Smooth muscle cell of the brain vasculature (primary cell): ENCODE results near the gene FANCF.

Experiments used
- DNase-seq: peaks from one replicate; pipeline ENCODE4 v3.0.0-alpha.2; 2012; ENCODE audit warnings: low read depth, low spot score

The FANCF gene

GRCh38 chr11:22626573-22627239, 1.1 kb upstream of the FANCF start:
- no peak for DNase-seq

- DNase-seq = peak; percentile 13
Measured at GRCh38 chr11:22624742-22625447, 728 bp downstream of the FANCF start.

GRCh38 chr11:22617868-22618267, 7.8 kb downstream of the FANCF start:
- no peak for DNase-seq

GRCh38 chr11:22603933-22604332, 21.7 kb downstream of the FANCF start:
- no peak for DNase-seq

GRCh38 chr11:22602504-22602903, 23.1 kb downstream of the FANCF start:
- DNase-seq = no peak

GRCh38 chr11:22599458-22599857, 26.2 kb downstream of the FANCF start:
- no peak for DNase-seq

- DNase-seq = no peak
Measured at GRCh38 chr11:22597062-22597461, 28.6 kb downstream of the FANCF start.

- DNase-seq = no peak
Measured at GRCh38 chr11:22584976-22585375, 40.6 kb downstream of the FANCF start.

- DNase-seq = no peak
Measured at GRCh38 chr11:22583963-22584492, 41.6 kb downstream of the FANCF start.

GRCh38 chr11:22582151-22582410, 43.5 kb downstream of the FANCF start:
- no peak for DNase-seq

GRCh38 chr11:22581354-22582150, 44.1 kb downstream of the FANCF start:
- no peak for DNase-seq

GRCh38 chr11:22577854-22578253, 47.8 kb downstream of the FANCF start:
- no peak for DNase-seq
